OCI-LY1 (cell line): ENCODE results near the gene ADCY4.

Experiments
- EZH2 ChIP-seq: fragments of 200-600 bp; sonication (generic), shearing (Covaris generic); IDR thresholded peaks from 2 replicates; pipeline ENCODE4 v1.8.0; 2017; ENCODE audit warnings: borderline replicate concordance, mixed run types, mild to moderate bottlenecking, antibody characterized with exemption, low read length, moderate library complexity, mixed read lengths
- TF ChIP-seq, protein P1 (sequence below): fragments of 200-600 bp; sonication (generic), shearing (Covaris generic); IDR thresholded peaks from 2 replicates; pipeline ENCODE4 v1.5.1; 2017; ENCODE audit warnings: mild to moderate bottlenecking, antibody characterized with exemption, low read length, moderate library complexity, mixed read lengths

DNA sequence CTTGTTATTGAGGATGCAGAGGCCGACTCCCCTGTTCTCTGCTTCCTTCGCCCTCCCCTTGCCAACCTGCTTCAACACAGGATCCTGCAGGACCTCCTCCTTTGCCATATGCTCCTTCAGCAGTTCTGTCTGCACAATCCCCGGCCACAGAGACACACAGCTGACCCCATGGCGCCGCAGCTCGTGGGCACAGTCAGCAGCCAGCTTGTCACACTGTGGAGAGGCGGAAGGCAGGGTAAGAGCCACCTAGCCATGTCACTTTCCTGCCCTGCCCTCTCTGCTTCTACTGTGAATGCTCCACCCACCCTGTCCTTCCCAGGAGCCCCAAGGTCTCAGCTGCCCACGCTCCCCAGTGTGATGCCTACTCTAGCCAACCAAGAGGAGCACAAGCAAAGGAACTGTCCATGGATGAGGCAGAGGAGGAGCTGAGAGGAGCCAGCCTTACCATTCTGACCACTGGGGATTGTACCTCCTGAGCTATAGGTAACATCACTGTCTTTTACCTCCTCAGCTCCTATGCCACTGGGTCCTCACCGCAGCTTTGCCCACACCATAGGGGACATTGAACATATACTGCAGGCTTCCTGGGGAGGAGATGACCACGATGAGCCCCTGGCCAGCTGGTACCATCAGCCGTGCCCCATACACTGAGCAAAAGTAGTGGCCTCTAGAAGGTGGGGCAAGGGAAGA is 42.6 kb downstream of the ADCY4 start:
- TF ChIP-seq, protein P1, sequence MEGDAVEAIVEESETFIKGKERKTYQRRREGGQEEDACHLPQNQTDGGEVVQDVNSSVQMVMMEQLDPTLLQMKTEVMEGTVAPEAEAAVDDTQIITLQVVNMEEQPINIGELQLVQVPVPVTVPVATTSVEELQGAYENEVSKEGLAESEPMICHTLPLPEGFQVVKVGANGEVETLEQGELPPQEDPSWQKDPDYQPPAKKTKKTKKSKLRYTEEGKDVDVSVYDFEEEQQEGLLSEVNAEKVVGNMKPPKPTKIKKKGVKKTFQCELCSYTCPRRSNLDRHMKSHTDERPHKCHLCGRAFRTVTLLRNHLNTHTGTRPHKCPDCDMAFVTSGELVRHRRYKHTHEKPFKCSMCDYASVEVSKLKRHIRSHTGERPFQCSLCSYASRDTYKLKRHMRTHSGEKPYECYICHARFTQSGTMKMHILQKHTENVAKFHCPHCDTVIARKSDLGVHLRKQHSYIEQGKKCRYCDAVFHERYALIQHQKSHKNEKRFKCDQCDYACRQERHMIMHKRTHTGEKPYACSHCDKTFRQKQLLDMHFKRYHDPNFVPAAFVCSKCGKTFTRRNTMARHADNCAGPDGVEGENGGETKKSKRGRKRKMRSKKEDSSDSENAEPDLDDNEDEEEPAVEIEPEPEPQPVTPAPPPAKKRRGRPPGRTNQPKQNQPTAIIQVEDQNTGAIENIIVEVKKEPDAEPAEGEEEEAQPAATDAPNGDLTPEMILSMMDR, result no peak
- no peak for TF ChIP-seq EZH2
